22Rv1 (cell line): ENCODE data around the gene TMTC1.

ENCODE experiments used
- ZFX ChIP-seq: fragments of 450-650 bp; IDR thresholded peaks from 2 replicates; pipeline ENCODE4 v1.6.1; 2017; ENCODE audit warnings: antibody characterized with exemption, borderline replicate concordance
- TF ChIP-seq, protein P1 (sequence below): fragments of 450-650 bp; IDR thresholded peaks from 2 replicates; pipeline ENCODE4 v1.5.1; 2017; ENCODE audit warnings: mild to moderate bottlenecking

DNA sequence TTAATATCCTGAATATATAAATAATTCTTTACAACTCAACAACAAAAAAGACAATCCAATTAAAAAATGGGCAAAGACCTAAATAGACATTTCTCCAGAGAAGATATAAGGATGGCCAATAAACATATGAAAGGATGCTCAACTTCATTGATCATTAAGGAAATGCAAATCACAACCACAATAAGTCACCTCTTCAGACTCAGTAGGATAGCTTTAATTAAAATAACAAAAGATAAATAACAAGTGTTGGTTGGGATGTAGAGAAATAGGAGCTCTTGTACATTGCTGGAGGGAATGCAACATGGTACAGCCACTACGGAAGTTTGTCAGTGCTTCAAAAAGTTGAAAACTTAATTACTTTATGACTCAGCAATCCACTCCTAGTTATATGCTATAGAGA, 156.5 kb downstream of the TMTC1 start:
- TF ChIP-seq, protein P1, sequence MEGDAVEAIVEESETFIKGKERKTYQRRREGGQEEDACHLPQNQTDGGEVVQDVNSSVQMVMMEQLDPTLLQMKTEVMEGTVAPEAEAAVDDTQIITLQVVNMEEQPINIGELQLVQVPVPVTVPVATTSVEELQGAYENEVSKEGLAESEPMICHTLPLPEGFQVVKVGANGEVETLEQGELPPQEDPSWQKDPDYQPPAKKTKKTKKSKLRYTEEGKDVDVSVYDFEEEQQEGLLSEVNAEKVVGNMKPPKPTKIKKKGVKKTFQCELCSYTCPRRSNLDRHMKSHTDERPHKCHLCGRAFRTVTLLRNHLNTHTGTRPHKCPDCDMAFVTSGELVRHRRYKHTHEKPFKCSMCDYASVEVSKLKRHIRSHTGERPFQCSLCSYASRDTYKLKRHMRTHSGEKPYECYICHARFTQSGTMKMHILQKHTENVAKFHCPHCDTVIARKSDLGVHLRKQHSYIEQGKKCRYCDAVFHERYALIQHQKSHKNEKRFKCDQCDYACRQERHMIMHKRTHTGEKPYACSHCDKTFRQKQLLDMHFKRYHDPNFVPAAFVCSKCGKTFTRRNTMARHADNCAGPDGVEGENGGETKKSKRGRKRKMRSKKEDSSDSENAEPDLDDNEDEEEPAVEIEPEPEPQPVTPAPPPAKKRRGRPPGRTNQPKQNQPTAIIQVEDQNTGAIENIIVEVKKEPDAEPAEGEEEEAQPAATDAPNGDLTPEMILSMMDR = no peak
- TF ChIP-seq ZFX = no peak
